SU-DHL-6 (cell line): Measurements from ENCODE around the gene TMEM92.

Experiments used
- H2AFZ ChIP-seq: fragments of 200-600 bp; sonication (generic); 2 replicates; pipeline ENCODE4 v1.6.1; 2014; ENCODE audit warnings: low read depth, mild to moderate bottlenecking, moderate library complexity, mixed read lengths, antibody characterized with exemption, low read length; ENCODE audit not compliant: severe bottlenecking
- H3F3A ChIP-seq: fragments of 200-600 bp; shearing (Covaris generic); 2 replicates; pipeline ENCODE4 v1.6.0; 2016; ENCODE audit warnings: antibody characterized with exemption, mild to moderate bottlenecking; ENCODE audit not compliant: insufficient read depth
- H3K27ac ChIP-seq: fragments of 200-600 bp; sonication (generic); 2 replicates; pipeline ENCODE4 v1.5.1; 2016; ENCODE audit warnings: low read depth, mild to moderate bottlenecking, low read length, moderate library complexity, mixed read lengths
- H3K27me3 ChIP-seq: fragments of 200-600 bp; sonication (generic), shearing (Covaris generic); 2 replicates; pipeline ENCODE4 v1.6.0; 2014; ENCODE audit warnings: mild to moderate bottlenecking, low read length
- H3K36me3 ChIP-seq: fragments of 200-600 bp; sonication (generic); 2 replicates; pipeline ENCODE4 v1.6.1; 2014; ENCODE audit warnings: mild to moderate bottlenecking, low read length, mixed read lengths
- H3K4me2 ChIP-seq: fragments of 300-600, 200-600 bp; shearing (Covaris generic), sonication (generic); 2 replicates; pipeline ENCODE4 v1.6.0; 2014; ENCODE audit warnings: low read length, low read depth, mild to moderate bottlenecking; ENCODE audit not compliant: poor library complexity, severe bottlenecking
- H3K4me3 ChIP-seq: fragments of 200-600 bp; sonication (generic); 2 replicates; pipeline ENCODE4 v1.5.1; 2014; ENCODE audit warnings: antibody characterized with exemption, low read length, mild to moderate bottlenecking, mixed read lengths; ENCODE audit not compliant: insufficient read depth, poor library complexity, severe bottlenecking
- H3K79me2 ChIP-seq: fragments of 200-600 bp; sonication (generic); 2 replicates; pipeline ENCODE4 v1.6.1; 2014; ENCODE audit warnings: mild to moderate bottlenecking, low read length, moderate library complexity; ENCODE audit not compliant: insufficient read depth
- H3K9ac ChIP-seq: fragments of 200-600 bp; sonication (generic); 2 replicates; pipeline ENCODE4 v1.7.0; 2014; ENCODE audit warnings: mild to moderate bottlenecking, low read length
- H3K9me2 ChIP-seq: fragments of 200-600 bp; sonication (generic); replicated peaks from 2 replicates; pipeline ENCODE4 v1.6.1; 2014; ENCODE audit warnings: low read length; ENCODE audit not compliant: insufficient read depth
- H3K9me3 ChIP-seq: fragments of 200-600 bp; sonication (generic); 2 replicates; pipeline ENCODE4 v1.6.1; 2014; ENCODE audit warnings: low read length, mixed read lengths; ENCODE audit not compliant: insufficient read depth
- H4K20me1 ChIP-seq: fragments of 200-600 bp; sonication (generic); 2 replicates; pipeline ENCODE4 v1.6.1; 2014; ENCODE audit warnings: low read depth, mild to moderate bottlenecking, antibody characterized with exemption, low read length, moderate library complexity, mixed read lengths
- EZH2phosphoT487 ChIP-seq: fragments of 200-600 bp; sonication (generic), shearing (Covaris generic); conservative IDR thresholded peaks from 2 replicates; pipeline ENCODE4 v1.6.1; 2018; ENCODE audit warnings: mild to moderate bottlenecking, antibody characterized with exemption, low read length, moderate library complexity, mixed read lengths
- TF ChIP-seq, protein P1 (sequence below): fragments of 200-600 bp; sonication (generic); IDR thresholded peaks from one replicate; pipeline ENCODE4 v1.5.1; 2017; ENCODE audit warnings: antibody characterized with exemption, mild to moderate bottlenecking, low read length, moderate library complexity; ENCODE audit not compliant: insufficient read depth, poor library complexity, severe bottlenecking

The TMEM92 gene

DNA sequence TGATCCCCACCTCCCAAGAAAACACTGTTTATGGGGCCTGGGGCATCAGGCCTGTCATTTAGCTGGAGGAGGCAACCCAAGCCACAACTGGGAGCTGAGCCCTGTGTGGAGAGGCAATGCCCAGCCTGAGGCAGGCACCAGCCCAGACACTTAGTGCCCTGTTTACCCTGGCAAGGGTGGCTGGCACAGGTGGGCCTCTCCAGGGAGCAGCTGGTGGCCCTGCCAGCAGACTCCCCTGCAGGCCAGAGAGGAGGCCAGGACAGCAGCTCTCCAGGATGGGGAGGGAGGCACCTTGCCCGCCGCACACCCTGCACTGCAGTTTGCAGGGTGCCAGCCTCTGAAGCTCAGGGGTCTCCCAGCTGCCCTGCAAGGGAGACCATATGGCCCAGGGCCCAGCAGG is 9.1 kb upstream of the TMEM92 start:
- Histone ChIP-seq H3K9me3 (no peaks in the 10 kb centered on the region), H4K20me1 (no peaks in the 10 kb centered on the region), H3K4me2 (no peak overlapping the region), H3K9ac (no peak overlapping the region), H3K36me3 (no peaks in the 10 kb centered on the region), H3F3A (no peaks in the 10 kb centered on the region), H2AFZ (no peak overlapping the region), H3K4me3 (no peak overlapping the region), H3K27ac (no peak overlapping the region), H3K9me2 (no peaks in the 10 kb centered on the region), H3K79me2 (no peaks in the 10 kb centered on the region), H3K27me3 (no peaks in the 10 kb centered on the region)
- no peak for TF ChIP-seq EZH2phosphoT487
- TF ChIP-seq, protein P1, sequence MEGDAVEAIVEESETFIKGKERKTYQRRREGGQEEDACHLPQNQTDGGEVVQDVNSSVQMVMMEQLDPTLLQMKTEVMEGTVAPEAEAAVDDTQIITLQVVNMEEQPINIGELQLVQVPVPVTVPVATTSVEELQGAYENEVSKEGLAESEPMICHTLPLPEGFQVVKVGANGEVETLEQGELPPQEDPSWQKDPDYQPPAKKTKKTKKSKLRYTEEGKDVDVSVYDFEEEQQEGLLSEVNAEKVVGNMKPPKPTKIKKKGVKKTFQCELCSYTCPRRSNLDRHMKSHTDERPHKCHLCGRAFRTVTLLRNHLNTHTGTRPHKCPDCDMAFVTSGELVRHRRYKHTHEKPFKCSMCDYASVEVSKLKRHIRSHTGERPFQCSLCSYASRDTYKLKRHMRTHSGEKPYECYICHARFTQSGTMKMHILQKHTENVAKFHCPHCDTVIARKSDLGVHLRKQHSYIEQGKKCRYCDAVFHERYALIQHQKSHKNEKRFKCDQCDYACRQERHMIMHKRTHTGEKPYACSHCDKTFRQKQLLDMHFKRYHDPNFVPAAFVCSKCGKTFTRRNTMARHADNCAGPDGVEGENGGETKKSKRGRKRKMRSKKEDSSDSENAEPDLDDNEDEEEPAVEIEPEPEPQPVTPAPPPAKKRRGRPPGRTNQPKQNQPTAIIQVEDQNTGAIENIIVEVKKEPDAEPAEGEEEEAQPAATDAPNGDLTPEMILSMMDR: no peak

DNA sequence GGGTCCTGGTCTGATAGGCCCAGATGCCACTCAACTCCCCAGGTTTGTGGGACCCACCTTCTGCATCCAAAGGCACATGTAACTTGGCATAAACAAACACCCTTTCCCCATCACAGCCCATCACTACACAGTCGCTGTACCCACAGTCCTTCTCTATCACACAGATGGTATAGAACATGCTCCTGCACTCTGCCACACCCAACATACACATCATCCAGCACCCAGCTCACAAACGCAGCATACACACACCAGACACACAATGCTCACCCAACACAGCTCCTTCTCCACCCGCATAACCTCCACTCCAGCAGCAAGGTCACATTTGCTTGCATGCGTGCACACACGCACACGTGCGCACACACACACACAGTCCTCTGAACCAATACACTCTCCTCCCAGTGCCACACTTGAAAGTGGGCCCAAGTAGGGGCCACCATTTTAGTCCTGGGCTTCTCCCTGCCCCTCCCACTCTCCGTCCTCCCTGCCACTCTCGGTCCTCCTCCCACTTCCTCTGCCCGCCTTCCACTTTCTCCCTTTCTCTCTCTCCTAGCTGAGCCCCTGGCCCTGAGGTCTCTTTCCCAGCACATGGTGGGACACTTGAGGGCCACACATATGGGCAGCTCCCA is 8.5 kb upstream of the TMEM92 start:
- no peak overlapping the region for H3K4me3 ChIP-seq

DNA sequence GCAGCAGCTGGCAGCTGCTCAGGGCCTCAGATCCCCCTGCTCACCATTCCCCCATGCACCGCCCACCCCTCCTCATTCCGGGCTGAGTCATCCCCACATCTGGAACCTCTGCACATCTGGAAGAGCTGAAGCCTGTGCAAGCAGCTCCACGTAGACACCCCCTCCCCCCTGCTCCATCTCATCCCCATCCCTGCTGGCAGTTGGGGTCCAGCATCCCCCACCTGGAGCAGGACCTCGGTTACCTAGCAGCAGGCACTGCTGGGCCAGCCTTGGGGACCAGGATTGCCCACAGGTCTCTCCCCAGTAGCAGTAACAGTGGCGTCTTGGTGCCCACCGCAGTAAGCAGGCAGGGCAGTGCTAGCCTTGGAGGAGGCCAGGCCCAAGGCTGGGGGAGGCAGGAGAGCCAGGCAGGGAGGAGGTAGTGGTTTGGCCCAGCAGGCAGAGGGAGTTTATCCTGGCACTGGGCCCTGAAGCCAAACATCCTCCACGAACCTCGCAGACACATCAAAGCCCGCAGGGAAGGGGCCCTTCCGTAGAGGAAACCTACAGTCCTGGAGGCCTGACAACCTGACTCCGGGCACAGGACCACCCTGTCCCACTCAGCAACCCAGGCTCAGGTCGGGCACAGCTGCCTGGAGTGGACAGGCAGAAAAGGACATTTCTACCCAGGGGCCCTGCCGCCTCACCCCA is 7.7 kb upstream of the TMEM92 start:
- no peaks in the 10 kb centered on the region for H3K9me3 ChIP-seq
- no peak for TF ChIP-seq EZH2phosphoT487
- TF ChIP-seq, protein P1: no peak
- H2AFZ ChIP-seq: no peak overlapping the region
- no peak overlapping the region for H3K4me3 ChIP-seq
- H4K20me1 ChIP-seq: no peaks in the 10 kb centered on the region
- no peak overlapping the region for H3K27ac ChIP-seq
- no peaks in the 10 kb centered on the region for H3K27me3 ChIP-seq
- no peaks in the 10 kb centered on the region for H3K36me3 ChIP-seq
- no peak overlapping the region for H3K4me2 ChIP-seq
- H3K9ac ChIP-seq: no peak overlapping the region
- no peaks in the 10 kb centered on the region for H3K79me2 ChIP-seq
- no peaks in the 10 kb centered on the region for H3F3A ChIP-seq
- no peaks in the 10 kb centered on the region for H3K9me2 ChIP-seq

More for the DNA sequence above, 8.5 kb upstream of the TMEM92 start:
- Histone ChIP-seq H3F3A (no peaks in the 10 kb centered on the region), H3K9me2 (no peaks in the 10 kb centered on the region), H3K27ac (no peak overlapping the region), H3K9me3 (no peaks in the 10 kb centered on the region), H4K20me1 (no peaks in the 10 kb centered on the region), H3K9ac (no peak overlapping the region), H3K36me3 (no peaks in the 10 kb centered on the region), H3K4me2 (no peak overlapping the region), H2AFZ (no peak overlapping the region), H3K27me3 (no peaks in the 10 kb centered on the region), H3K79me2 (no peaks in the 10 kb centered on the region)
- no peak for TF ChIP-seq EZH2phosphoT487
- TF ChIP-seq, protein P1: no peak
